DND-41 (cell line): ENCODE data around the gene LSM8.

ENCODE experiments used
- ATAC-seq: fragments of 200-7000 bp; cut with Tn5 transposase; 3 replicates; pipeline ENCODE4 v1.9.1; 2021; ENCODE audit warnings: low read depth; ENCODE audit not compliant: insufficient read depth
- DNase-seq: peaks from one replicate; pipeline ENCODE4 v3.0.0-alpha.2; 2020
- H2AFZ ChIP-seq: 2 replicates; pipeline ENCODE4 v1.6.0; 2012; ENCODE audit warnings: low read depth, low read length
- H3K27ac ChIP-seq: 2 replicates; pipeline ENCODE4 v1.5.1; 2012; ENCODE audit warnings: low read length, inconsistent platforms
- H3K27me3 ChIP-seq: fragments of 200-600 bp; sonication (generic); 2 replicates; pipeline ENCODE4 v1.6.0; 2012; ENCODE audit warnings: low read length, mild to moderate bottlenecking, inconsistent platforms; ENCODE audit not compliant: insufficient read depth, poor library complexity
- H3K36me3 ChIP-seq: 2 replicates; pipeline ENCODE4 v1.5.1; 2012; ENCODE audit warnings: low read length, inconsistent platforms; ENCODE audit not compliant: insufficient read depth
- H3K4me1 ChIP-seq: 2 replicates; pipeline ENCODE4 v1.5.1; 2012; ENCODE audit warnings: mild to moderate bottlenecking, low read length; ENCODE audit not compliant: insufficient read depth
- H3K4me2 ChIP-seq: 2 replicates; pipeline ENCODE4 v1.6.0; 2012; ENCODE audit warnings: mild to moderate bottlenecking, moderate library complexity, low read length, inconsistent platforms; ENCODE audit not compliant: insufficient read depth
- H3K4me3 ChIP-seq, 2 experiments: fragments of 200-600 bp in 1 of 2; shearing (Covaris generic) in 1 of 2; 2 replicates each; pipeline ENCODE4 v1.5.1; 2012 to 2016; ENCODE audit warnings: inconsistent platforms in 2 of 2, low read length in 2 of 2, mild to moderate bottlenecking in 2 of 2, low read depth in 1 of 2, moderate library complexity in 1 of 2
- H3K79me2 ChIP-seq: 2 replicates; pipeline ENCODE4 v1.6.0; 2012; ENCODE audit warnings: low read length, inconsistent platforms; ENCODE audit not compliant: insufficient read depth
- H3K9ac ChIP-seq: 2 replicates; pipeline ENCODE4 v1.6.0; 2012; ENCODE audit warnings: low read depth, mild to moderate bottlenecking, inconsistent platforms, low read length, moderate library complexity
- H3K9me3 ChIP-seq: 2 replicates; pipeline ENCODE4 v1.5.1; 2012; ENCODE audit warnings: low read length, moderate library complexity, mild to moderate bottlenecking, inconsistent platforms; ENCODE audit not compliant: insufficient read depth, severe bottlenecking
- H4K20me1 ChIP-seq: 2 replicates; pipeline ENCODE4 v1.6.0; 2012; ENCODE audit warnings: low read length; ENCODE audit not compliant: insufficient read depth
- CTCF ChIP-seq: IDR thresholded peaks from 2 replicates; pipeline ENCODE4 v1.5.1; 2012; ENCODE audit warnings: borderline replicate concordance, low read length, moderate library complexity, mild to moderate bottlenecking; ENCODE audit not compliant: poor library complexity, severe bottlenecking; ENCODE audit errors: extremely low read depth
- EZH2 ChIP-seq: IDR thresholded peaks from 3 replicates; pipeline ENCODE4 v1.6.1; 2012; ENCODE audit warnings: borderline replicate concordance, low read depth, mild to moderate bottlenecking, moderate library complexity, low read length, inconsistent platforms; ENCODE audit not compliant: severe bottlenecking

LSM8 gene

GRCh38 chr7:118169146-118169545 lies 14.8 kb upstream of the LSM8 start:
- Histone ChIP-seq H2AFZ (no peak overlapping the region), H3K27me3 (no peaks in the 10 kb centered on the region), H3K27ac (no peak overlapping the region), H3K4me3 (no peak overlapping the region), H4K20me1 (no peaks in the 10 kb centered on the region), H3K36me3 (no peaks in the 10 kb centered on the region), H3K4me1 (no peaks in the 10 kb centered on the region), H3K9ac (no peak overlapping the region), H3K79me2 (no peaks in the 10 kb centered on the region), H3K9me3 (no peaks in the 10 kb centered on the region), H3K4me2 (no peak overlapping the region)
- no peak for TF ChIP-seq EZH2
- TF ChIP-seq CTCF = no peak
- no peak for ATAC-seq
- DNase-seq = no peak

GRCh38 chr7:118175740-118176139 lies 8.2 kb upstream of the LSM8 start:
- ATAC-seq = no peak
- no peaks in the 10 kb centered on the region for H3K9me3 ChIP-seq

GRCh38 chr7:118179191-118179590 lies 4.8 kb upstream of the LSM8 start:
- no peak for ATAC-seq
- H3K27ac ChIP-seq = no peak overlapping the region

More at GRCh38 chr7:118175740-118176139, 8.2 kb upstream of the LSM8 start:
- no peaks in the 10 kb centered on the region for H3K79me2 ChIP-seq
- no peaks in the 10 kb centered on the region for H4K20me1 ChIP-seq
- no peak for TF ChIP-seq EZH2
- no peak for TF ChIP-seq CTCF
- H3K27ac ChIP-seq = no peak overlapping the region
- no peak for DNase-seq
- no peak overlapping the region for H2AFZ ChIP-seq
- H3K27me3 ChIP-seq = no peaks in the 10 kb centered on the region
- H3K4me1 ChIP-seq = no peaks in the 10 kb centered on the region
- no peak overlapping the region for H3K9ac ChIP-seq
- no peak overlapping the region for H3K4me3 ChIP-seq
- no peak overlapping the region for H3K4me2 ChIP-seq
- no peaks in the 10 kb centered on the region for H3K36me3 ChIP-seq

More at GRCh38 chr7:118179191-118179590, 4.8 kb upstream of the LSM8 start:
- no peak for TF ChIP-seq EZH2
- no peak for TF ChIP-seq CTCF
- Histone ChIP-seq H3K4me3 (no peak overlapping the region), H3K36me3 (no peaks in the 10 kb centered on the region; the same call in 1 of the 2 replicates), H4K20me1 (no peaks in the 10 kb centered on the region), H3K27me3 (no peaks in the 10 kb centered on the region), H3K9me3 (no peaks in the 10 kb centered on the region), H3K9ac (no peak overlapping the region), H2AFZ (no peak overlapping the region), H3K79me2 (peaks cover 17% of the 10 kb centered on the region), H3K4me2 (no peak overlapping the region), H3K4me1 (peaks cover 13% of the 10 kb centered on the region)
- DNase-seq = no peak
